HCT116 (cell line): ENCODE measurements around the gene BCL11B. TPM values are rescaled to one million over a fixed set of nuclear protein-coding genes. Genes with fewer than 3 reads are reported as not detected.
"Not testable (repeated sequence)": the region's sequence is repeated elsewhere in the genome, so short reads cannot be mapped to it uniquely, and the experiment has no call there.

ENCODE experiments used
- ATAC-seq: fragments of 200-7000 bp; cut with Tn5 transposase; 2 replicates; pipeline ENCODE4 v1.9.1; 2020; ENCODE audit warnings: mild to moderate bottlenecking, moderate library complexity
- BruUV-seq: library from RNA; stranded (reverse); fragments of 400-500 nt; replicated peaks from 2 replicates; lab custom pipeline; 2021; lab: Mats Ljungman, UMichigan
- CTCF ChIA-PET: fragments of 300-600 bp; sonication (Branson Sonifier 250); formaldehyde crosslinking; loops from one replicate; lab custom pipeline; 2021; ENCODE audit warnings: antibody characterized with exemption; lab: Charles Lee
- POLR2A ChIA-PET: fragments of 300-600, 350-600 bp; sonication (Branson Sonifier 250); formaldehyde crosslinking; loops from one replicate; lab custom pipeline; 2021; ENCODE audit warnings: antibody characterized with exemption; lab: Charles Lee
- RAD21 ChIA-PET, 2 experiments: fragments of 300-600 bp; sonication (Branson Sonifier 250); formaldehyde crosslinking; loops; one replicate each; lab custom pipeline; 2023; ENCODE audit warnings: low total read pairs in 2 of 2; ENCODE audit not compliant: uncharacterized antibody in 2 of 2, unreplicated experiment in 2 of 2, low non-redundant PET in 1 of 2; lab: Charles Lee
- DNase-seq: peaks from one replicate; pipeline ENCODE4 v3.0.0-alpha.2; 2010; ENCODE audit warnings: low read depth, low spot score
- H2AFZ ChIP-seq: fragments of 200-600 bp; shearing (Covaris generic), sonication (generic); 2 replicates; pipeline ENCODE4 v1.6.1; 2017; ENCODE audit warnings: low read depth, mixed run types, mixed read lengths, antibody characterized with exemption, low read length; ENCODE audit not compliant: poor library complexity, severe bottlenecking
- H3K27ac ChIP-seq: 2 replicates; pipeline ENCODE4 v1.5.1; 2012; ENCODE audit warnings: low read depth, low read length
- H3K27me3 ChIP-seq: fragments of 200-600 bp; sonication (generic); 2 replicates; pipeline ENCODE4 v1.6.1; 2016; ENCODE audit warnings: mixed run types, low read length, mixed read lengths; ENCODE audit not compliant: insufficient read depth
- H3K36me3 ChIP-seq, 2 experiments: fragments of 200-500 bp in 1 of 2; fragments of 200-600 bp in 1 of 2; sonication (Bioruptor generic) in 1 of 2; sonication (generic) in 1 of 2; 2 replicates each; pipeline versions ENCODE4 v1.5.1 to v1.6.1; 2014 to 2016; ENCODE audit warnings: low read length in 2 of 2, inconsistent platforms in 1 of 2, mixed read lengths in 1 of 2, mixed run types in 1 of 2; ENCODE audit not compliant: insufficient read depth in 2 of 2, control insufficient read depth in 1 of 2
- H3K4me1 ChIP-seq, 2 experiments: fragments of 200-600 bp in 1 of 2; sonication (generic) in 1 of 2; 2 replicates each; pipeline versions ENCODE4 v1.5.1 to v1.6.1; 2012 to 2017; ENCODE audit warnings: low read length in 2 of 2, inconsistent platforms in 1 of 2, mild to moderate bottlenecking in 1 of 2, mixed read lengths in 1 of 2, mixed run types in 1 of 2, moderate library complexity in 1 of 2; ENCODE audit not compliant: insufficient read depth in 2 of 2, control insufficient read depth in 1 of 2
- H3K4me2 ChIP-seq: fragments of 200-600 bp; sonication (generic); 2 replicates; pipeline ENCODE4 v1.6.1; 2017; ENCODE audit warnings: mixed run types, low read length, mixed read lengths
- H3K4me3 ChIP-seq, 2 experiments: fragments of 200-600 bp in 1 of 2; sonication (generic) in 1 of 2; replicated peaks in 1 of 2; 2 replicates each; pipeline ENCODE4 v1.5.1; 2011 to 2016; ENCODE audit warnings: low read length in 2 of 2, control low read depth in 1 of 2, low read depth in 1 of 2, mild to moderate bottlenecking in 1 of 2, mixed read lengths in 1 of 2, mixed run types in 1 of 2
- H3K79me2 ChIP-seq: fragments of 200-600 bp; sonication (generic); 2 replicates; pipeline ENCODE4 v1.6.1; 2017; ENCODE audit warnings: mild to moderate bottlenecking, mixed run types, low read length, moderate library complexity, mixed read lengths; ENCODE audit not compliant: insufficient read depth
- H3K9ac ChIP-seq: fragments of 200-600 bp; sonication (generic); 2 replicates; pipeline ENCODE4 v1.6.1; 2016; ENCODE audit warnings: low read length, mixed read lengths
- H3K9me2 ChIP-seq: fragments of 200-600 bp; sonication (generic), shearing (Covaris generic); 2 replicates; pipeline ENCODE4 v1.6.1; 2017; ENCODE audit warnings: mixed run types, mild to moderate bottlenecking, moderate library complexity; ENCODE audit not compliant: insufficient read depth
- H3K9me3 ChIP-seq, 2 experiments: fragments of 200-500 bp in 1 of 2; fragments of 200-600 bp in 1 of 2; sonication (Bioruptor generic) in 1 of 2; sonication (generic) in 1 of 2; 2 replicates each; pipeline ENCODE4 v1.6.1; 2014 to 2017; ENCODE audit warnings: low read length in 2 of 2, mixed read lengths in 2 of 2, inconsistent platforms in 1 of 2, low read depth in 1 of 2, mild to moderate bottlenecking in 1 of 2, mixed run types in 1 of 2, moderate library complexity in 1 of 2; ENCODE audit not compliant: control insufficient read depth in 1 of 2, insufficient read depth in 1 of 2
- H4K20me1 ChIP-seq: fragments of 200-600 bp; sonication (generic), shearing (Covaris generic); 2 replicates; pipeline ENCODE4 v1.6.1; 2017; ENCODE audit warnings: mixed run types, mild to moderate bottlenecking, moderate library complexity; ENCODE audit not compliant: insufficient read depth
- POLR2AphosphoS5 ChIP-seq: IDR thresholded peaks from 2 replicates; pipeline ENCODE4 v1.6.1; 2011; ENCODE audit warnings: mild to moderate bottlenecking, low read depth, low read length, moderate library complexity
- RAD21 ChIP-seq: IDR thresholded peaks from 2 replicates; pipeline ENCODE4 v1.6.1; 2012; ENCODE audit warnings: low read depth, mild to moderate bottlenecking
- TCF7L2 ChIP-seq: IDR thresholded peaks from 2 replicates; pipeline ENCODE4 v1.7.0; 2011; ENCODE audit warnings: borderline replicate concordance, inconsistent platforms; ENCODE audit not compliant: insufficient read depth, insufficient read length; ENCODE audit errors: extremely low read depth
- ZNF274 ChIP-seq: fragments of 200-500 bp; sonication (Bioruptor generic); IDR thresholded peaks from 2 replicates; pipeline ENCODE4 v1.6.1; 2014; ENCODE audit warnings: mild to moderate bottlenecking, low read depth, low read length, inconsistent platforms
- intact Hi-C: fragments of 100-400 bp; cut with micrococcal nuclease; formaldehyde crosslinking; loops from 2 replicates; pipeline ENCODE4 v1.10.0; 2022
- total RNA-seq: library from RNA; stranded (reverse); gene quantifications from one replicate; pipeline ENCODE4 v1.2.1, GENCODE V29; 2021; ENCODE audit not compliant: unreplicated experiment

The BCL11B gene
- total RNA-seq, 1 experiment from 2014 or later = 1.1 TPM

DNA sequence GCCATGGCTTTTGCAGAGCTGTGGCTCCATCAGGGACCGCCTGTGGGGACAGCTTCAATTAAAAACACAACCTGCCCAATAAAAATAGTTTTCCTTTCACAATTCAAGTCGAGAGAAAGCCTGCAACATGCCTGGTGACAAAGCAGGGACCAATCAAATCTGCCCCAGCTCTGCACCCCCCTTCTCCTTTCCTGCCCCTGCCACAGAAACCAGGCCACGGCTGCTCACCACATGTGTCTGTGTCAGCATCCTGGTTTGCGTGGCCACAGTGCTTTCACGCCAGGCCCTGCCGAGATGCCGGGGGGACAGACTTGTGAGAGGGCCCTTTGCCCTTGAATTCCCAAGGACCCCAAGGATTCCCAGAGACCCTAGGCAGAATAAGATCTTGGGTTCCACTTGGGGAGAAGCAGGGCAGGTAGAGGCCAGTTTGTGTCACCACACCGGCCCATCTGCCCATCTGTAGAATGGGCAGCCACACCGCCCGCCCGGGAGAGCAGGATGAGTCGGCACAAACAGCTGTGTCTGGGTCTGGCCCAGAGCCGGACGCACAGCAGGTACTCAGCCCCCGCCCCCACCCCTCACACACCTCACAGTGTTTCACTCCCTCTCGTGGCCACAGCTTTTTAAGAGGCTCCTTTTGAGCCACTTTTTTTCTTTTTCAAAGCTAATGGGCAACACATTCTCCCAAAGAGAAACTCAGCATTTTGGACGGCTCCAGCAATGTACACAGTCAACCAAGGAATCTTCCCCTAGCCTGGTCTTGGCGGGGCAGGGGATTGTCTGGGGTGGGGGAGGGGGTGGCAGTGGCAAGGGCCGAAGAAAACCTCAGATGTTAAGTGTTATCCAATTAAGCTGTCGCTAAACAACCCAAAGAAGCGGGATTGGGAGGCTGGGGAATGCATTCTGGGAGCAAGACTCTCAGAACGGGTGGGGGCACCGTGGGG is 41.5 kb downstream of the BCL11B start:
- Histone ChIP-seq H3K36me3 (no peaks in the 10 kb centered on the region), H3K79me2 (no peaks in the 10 kb centered on the region)
- CTCF ChIA-PET = no interaction called here
- 0 out of 2 replicates have a peak, but pooled peaks have one; percentile 17 for TF ChIP-seq RAD21
- TF ChIP-seq ZNF274 = no peak
- TF ChIP-seq, all 23 proteins: peak for 1
- Histone ChIP-seq H3K9me2 (no peaks in the 10 kb centered on the region), H3K9me3 (no peaks in the 10 kb centered on the region), H3K27me3 (no peaks in the 10 kb centered on the region), H3K4me1 (peaks cover 22 to 52% of the 10 kb centered on the region in 2 experiments; a peak in 3 of 4 replicates), H2AFZ (no peak overlapping the region), H3K4me2 (peak overlapping the region; percentile 12; the same call in 1 of the 2 replicates), H4K20me1 (no peaks in the 10 kb centered on the region), H3K27ac (no peak overlapping the region; the same call in 1 of the 2 replicates), H3K9ac (no peak overlapping the region), H3K4me3 (no peak overlapping the region)
- no TSS peak for BruUV-seq
- intact Hi-C loops = no loop called here
- ATAC-seq (no peak), DNase-seq (no peak)
- ChIA-PET RAD21 (interaction anchor here in 1 of 2 experiments (0.6 to 0.7 kb wide), 2 partner anchors 141 to 193 kb away, joined by 3 to 7 read pairs; no protein-coding TSS in a partner anchor), POLR2A (no interaction called here)

DNA sequence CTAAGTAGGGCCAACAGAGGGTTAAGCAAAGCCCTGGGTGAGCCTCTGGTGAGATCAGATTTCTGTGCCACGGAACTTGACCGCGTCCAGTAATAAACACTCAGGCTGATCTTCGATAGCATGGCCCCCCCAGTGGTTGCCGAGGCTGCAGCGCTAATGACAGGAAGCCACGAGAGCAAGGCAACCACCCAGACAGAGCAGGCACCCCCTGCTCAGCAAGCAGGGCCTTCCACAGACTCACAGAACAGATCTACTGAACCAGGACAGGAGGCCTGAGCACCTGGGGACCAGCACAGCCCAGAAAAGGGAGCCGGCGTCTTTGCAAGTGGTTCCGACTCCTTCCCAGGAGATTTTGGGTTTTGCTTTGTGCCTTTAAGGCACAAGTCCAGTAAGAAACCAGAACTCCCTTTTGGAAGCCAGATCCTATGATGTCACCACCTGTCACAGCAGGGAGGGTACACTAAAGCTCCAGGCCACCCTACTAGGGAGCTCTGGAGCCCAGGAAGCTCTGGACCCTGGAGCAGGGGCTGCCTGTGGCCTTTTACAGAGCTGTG is 42.3 kb downstream of the BCL11B start:
- intact Hi-C loops = no loop called here
- no TSS peak for BruUV-seq
- POLR2A ChIA-PET = no interaction called here
- no peak for ATAC-seq
- Histone ChIP-seq H3K9me2 (no peaks in the 10 kb centered on the region), H3K9me3 (no peaks in the 10 kb centered on the region), H3K36me3 (no peaks in the 10 kb centered on the region), H3K27ac (no peak overlapping the region; the same call in 1 of the 2 replicates), H3K4me3 (no peak overlapping the region), H3K27me3 (no peaks in the 10 kb centered on the region), H3K4me1 (peaks cover 17 to 45% of the 10 kb centered on the region in 2 experiments; a peak in 3 of 4 replicates)
- RAD21 ChIA-PET = no interaction called here
- CTCF ChIA-PET = no interaction called here
- TF ChIP-seq POLR2AphosphoS5 (no peak), TCF7L2 (peak; percentile 17)
- TF ChIP-seq, all 23 proteins: peak for 1
- Histone ChIP-seq H3K4me2 (peak overlapping the region; percentile 12; the same call in 1 of the 2 replicates), H4K20me1 (no peaks in the 10 kb centered on the region), H3K79me2 (no peaks in the 10 kb centered on the region), H2AFZ (no peak overlapping the region), H3K9ac (no peak overlapping the region)
- no peak for DNase-seq

DNA sequence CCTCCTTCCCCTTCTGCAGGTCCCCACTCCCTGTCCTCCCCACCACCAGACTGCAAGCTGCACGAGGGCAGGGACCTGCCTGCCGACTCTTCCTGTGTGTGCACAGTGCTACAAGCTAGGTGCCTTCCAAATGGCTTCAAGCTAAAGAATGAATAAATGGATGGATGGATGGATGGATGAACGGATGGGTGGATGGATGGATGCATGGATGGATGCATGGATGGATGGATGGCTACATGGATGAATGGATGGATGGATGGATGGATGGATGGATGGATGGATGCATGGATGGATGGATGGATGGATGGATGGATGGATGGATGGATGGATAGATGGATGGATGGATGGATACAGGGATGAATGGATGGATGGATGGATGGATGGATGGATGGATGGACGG is 43.2 kb downstream of the BCL11B start:
- H3K9me2 ChIP-seq, H3K27me3 ChIP-seq, intact Hi-C loops, H2AFZ ChIP-seq, DNase-seq, RAD21 ChIA-PET, ATAC-seq, POLR2A ChIA-PET, H3K79me2 ChIP-seq, H3K4me3 ChIP-seq, H4K20me1 ChIP-seq, CTCF ChIA-PET, H3K36me3 ChIP-seq, H3K4me2 ChIP-seq, H3K9ac ChIP-seq, BruUV-seq, H3K9me3 ChIP-seq, H3K27ac ChIP-seq: not testable (repeated sequence)
- peaks cover 10 to 35% of the 10 kb centered on the region in 2 experiments; a peak in 3 of 4 replicates for H3K4me1 ChIP-seq
